Kasumi-1 (cell line): ENCODE measurements around the gene PHACTR3.

Source experiments
- DNase-seq, 2 experiments: peaks; one replicate each; lab custom pipeline; 2025; lab: John Stamatoyannopoulos, UW

Gene PHACTR3

DNA sequence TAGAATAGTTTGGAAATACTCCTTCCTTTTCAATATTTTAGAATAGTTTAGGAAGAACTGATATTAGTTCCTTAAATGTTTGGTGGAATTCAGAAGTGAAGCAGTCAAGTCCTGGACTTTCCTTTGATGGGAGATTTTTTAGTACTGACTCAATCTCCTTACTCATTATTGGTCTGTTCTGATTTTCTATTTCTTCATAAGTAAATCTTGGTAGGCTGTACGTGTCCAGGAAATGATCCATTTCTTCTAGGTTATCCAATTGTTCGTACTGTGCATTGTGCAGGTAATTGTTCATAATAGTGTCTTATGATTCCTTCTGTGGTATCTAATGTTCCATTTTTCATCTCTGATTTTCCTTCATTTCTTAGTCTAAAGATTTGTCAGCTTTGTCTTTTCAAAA is 190.2 kb downstream of the PHACTR3 start:
- no peak for DNase-seq

DNA sequence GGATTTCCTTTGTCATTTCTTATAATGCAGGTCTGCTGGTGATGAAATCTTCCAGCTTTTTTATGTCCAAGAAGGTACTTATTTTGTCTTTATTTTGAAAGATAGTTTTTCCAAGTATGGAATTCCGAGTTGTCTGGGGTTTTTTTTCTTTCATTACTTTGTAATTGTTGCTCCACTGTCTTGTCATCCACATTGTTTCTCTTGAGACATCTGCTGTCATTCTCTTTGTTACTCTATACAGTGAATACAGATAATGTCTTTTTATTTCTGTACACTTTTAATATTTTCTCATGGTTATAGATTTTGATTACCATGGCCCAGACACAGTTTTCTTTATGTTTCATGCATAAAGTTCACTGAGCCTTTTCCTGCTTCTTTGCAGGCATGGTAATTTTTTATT is 196.0 kb downstream of the PHACTR3 start:
- no peak for DNase-seq

DNA sequence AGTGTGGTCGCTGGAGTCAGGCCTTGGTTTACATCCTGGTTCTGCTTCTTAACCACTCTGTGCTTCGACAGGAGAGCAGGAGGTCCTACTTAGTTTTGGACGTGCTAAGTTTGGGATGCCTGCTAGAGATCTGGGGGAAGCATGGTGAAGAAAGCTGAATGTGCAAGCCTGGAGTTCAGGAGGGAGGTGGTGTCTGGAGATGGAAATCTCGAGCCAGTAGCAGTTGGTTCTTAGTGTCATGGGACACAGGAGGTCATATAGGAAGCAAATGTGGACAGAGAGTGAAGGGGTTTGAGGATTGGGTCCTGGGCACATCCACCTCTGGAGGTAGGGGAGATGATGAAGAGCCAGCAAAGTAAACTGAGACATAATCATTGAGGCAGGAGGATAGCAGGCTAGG is 197.7 kb downstream of the PHACTR3 start:
- no peak for DNase-seq

DNA sequence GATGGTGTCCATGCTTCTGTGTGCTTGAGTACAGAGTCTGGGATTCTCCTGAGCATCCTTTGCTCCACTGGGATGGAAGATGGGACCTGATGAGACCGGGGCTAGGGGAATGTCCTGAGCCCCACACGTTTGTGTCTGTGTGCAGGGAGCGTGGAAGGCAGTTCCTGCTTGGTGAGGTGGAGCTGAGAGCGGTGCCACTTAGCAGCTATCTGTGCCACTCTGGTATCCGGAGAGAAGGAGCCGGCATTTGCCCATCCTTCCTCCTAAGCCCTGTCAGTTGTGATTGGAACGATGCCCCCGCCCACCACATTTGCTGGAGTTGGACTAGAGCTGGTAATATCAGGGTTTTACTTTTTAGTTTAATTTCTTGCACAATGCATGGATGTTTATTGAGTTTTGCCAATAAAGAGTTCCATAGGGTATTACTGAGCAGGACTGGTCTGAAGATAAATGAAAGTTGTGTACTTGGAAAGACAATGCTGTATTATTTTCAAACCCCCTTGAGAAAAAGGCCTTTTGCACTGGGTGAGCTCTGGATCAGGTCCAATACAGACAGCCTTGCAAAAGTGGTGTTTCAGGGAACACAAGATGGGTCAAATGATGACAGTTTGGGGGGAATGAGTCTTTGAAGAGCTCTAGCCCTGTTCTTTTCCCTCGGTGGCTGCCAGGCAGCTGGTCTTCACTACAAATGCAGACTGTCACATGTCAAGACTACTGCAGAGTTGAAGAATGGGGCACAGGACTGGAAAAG is 198.3 kb downstream of the PHACTR3 start:
- no peak for DNase-seq

DNA sequence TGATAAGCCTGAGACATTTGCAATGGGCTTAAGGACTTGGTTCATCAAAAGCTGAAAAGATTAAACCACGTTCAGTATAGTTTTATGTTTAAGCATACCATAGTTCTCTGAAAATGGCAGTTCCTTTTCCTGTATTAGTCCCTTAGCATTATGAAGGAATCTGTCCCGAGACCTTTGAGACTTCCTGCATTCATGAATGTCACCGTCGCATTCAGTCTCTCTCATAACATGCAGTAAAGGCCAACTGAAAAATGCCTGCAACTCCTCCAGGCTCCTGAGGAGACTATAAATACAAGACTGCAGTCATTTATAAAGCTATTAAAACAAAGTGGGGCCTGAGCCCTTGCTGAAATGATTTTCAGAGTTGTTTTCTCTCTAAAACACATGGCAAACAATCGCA is 200.0 kb downstream of the PHACTR3 start:
- no peak for DNase-seq

DNA sequence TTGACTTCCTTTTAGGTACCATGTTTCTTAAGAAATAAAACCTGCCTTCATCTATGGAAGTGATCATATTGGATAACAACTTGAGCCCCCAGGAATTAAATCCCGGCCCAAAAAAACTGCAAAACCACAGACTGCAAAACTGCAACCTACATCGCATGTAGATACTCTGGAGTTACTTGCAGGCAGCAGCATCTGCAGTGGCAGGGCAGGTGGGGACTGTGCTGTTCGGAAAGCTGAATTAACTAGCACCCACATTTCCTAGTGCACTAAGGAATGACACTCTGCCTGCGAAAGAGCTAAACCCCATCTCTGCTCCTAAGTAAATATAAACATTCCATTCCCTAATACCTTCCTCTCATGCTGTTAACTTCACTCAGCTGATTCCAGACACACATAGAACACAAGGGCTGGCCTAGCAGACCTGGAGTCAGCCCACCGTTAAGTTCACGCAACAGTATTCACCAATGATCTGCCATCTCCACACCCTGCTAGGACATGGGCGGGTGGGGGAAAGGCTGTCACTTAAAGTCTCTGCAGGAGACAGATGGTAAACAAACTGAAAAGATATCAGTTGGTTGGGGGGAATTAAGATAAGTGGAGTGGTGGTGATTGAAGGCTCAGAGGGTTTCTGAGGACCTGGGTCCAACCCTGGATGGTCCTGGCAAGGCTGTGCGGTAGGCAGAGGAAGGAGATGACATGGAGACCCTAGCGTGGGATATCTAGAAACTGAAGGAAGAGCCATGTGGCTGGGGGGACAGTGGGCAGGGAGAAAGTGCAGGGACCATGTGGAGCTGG is 200.7 kb downstream of the PHACTR3 start:
- no peak for DNase-seq

DNA sequence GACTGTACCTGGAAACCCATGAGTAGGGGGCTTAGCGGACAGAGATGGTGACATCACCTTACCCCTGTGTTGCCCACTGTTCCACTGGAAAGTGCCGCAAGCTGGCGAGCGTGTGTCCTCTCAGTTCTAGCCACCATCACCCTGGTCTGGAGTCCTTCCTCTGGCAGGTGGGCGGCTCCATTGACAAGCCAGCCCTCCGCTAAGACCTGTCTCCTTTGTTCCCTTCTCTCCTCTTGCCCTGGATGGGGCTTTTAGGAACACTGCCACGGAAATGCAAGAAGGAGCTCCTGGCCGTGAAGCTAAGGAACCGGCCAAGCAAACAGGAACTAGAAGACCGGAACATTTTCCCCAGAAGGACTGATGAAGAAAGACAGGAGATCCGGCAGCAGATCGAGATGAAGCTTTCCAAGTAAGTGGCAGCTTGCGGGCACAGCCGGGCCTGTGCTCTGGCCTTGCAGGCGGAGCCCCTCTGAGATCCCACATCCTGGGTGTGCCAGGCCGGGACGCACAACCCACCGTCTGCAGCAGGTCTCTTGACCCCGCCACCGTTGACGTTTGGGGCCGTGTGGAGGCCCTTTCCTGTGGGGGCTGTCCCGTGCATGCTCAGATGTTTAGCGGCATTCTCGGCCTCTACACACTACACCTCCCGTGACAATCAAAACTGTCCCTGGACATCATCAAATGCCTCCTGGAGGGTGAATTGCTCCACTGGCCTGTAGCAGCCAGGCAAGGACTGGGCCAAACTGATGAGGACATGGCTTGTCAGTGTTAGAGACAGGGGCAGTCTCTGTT is 201.6 kb downstream of the PHACTR3 start:
- no peak for DNase-seq

DNA sequence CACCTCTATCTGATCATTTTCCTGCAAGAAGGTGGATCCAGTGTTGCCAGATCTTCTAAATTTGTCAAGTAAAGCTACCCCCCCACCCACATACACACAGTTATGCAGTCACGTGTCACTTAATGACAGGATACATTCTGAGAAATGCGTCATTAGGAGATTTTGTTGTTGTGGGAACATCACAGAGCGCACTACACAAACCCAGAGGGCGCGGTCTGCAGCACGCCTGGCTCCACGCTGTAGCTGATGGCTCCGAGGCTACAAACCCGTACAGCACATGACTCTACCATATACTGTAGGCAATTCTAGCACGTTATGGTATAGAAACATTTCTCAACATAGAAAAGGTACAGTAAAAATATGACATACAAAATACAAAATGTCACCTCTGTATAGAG is 202.2 kb downstream of the PHACTR3 start:
- DNase-seq = no peak

DNA sequence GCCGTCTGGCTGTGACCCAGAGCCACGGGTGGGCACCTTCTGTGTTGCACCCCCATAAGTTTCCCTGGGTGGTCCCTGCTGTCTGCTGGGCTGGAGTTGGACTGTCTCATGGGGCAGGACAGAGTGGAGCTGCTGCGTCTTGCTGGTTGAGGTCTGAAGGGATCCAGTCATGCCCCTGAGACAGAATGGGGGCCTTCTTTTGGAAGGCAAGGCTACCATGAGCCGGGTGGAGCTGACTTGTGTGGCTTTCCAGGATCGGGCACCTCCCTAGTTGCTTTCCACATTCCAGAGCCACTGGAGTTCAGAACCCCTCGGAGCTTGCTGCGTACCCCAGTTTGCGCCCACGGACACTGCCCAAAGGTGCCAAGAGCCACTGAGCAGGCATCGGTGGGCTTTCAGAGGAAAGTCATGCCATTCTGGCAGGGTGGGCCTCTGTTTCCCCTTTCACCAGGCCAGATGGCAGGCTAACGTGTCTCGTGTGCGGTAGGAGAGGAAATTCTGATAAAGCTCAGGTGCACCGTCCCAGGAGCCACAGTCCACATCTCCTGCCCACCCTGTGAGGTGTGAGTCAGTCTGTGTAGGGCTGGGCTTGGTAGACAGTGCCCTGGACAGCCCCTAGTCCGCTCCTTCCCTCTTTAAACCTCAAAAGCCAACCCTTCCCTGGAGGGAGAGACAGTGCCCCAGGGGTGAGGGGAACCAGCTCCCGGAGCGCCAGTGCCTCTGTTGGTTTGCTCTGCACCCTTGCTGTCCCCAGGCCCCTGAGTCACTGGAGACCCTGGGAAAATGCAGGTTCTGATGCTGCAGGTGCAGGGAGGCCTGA is 203.8 kb downstream of the PHACTR3 start:
- no peak for DNase-seq

DNA sequence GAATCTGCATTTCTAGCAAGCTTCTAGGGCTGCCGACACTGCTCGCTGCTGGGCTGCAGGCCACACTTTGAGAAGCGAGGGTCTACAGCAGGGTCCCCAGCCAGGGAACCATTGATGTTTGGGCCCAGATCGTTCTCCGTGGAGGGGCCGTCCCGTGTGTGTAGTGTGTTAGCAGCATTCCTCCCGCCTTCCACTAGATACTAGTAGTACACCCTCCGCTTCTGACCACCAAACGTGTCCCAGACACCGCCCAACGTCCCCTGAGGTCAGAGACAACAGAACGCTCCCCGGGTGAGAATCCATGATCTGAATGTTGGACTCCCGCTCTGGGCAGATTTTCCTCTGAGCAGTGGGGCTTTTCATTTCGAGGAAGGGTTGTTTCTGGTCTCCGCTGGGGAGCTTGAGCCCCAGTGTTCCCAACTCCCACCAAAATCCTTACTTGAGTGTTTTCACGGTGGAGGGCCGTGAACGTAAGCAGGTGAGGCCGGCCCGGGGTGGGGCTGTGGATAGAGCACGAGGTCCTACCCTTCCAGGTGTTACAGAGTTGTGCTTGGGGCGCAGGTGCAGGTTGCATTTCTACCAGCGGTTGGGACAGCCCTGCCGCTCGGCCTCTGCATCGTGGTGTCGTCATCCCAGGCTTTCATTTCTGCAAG is 204.5 kb downstream of the PHACTR3 start:
- DNase-seq = no peak

DNA sequence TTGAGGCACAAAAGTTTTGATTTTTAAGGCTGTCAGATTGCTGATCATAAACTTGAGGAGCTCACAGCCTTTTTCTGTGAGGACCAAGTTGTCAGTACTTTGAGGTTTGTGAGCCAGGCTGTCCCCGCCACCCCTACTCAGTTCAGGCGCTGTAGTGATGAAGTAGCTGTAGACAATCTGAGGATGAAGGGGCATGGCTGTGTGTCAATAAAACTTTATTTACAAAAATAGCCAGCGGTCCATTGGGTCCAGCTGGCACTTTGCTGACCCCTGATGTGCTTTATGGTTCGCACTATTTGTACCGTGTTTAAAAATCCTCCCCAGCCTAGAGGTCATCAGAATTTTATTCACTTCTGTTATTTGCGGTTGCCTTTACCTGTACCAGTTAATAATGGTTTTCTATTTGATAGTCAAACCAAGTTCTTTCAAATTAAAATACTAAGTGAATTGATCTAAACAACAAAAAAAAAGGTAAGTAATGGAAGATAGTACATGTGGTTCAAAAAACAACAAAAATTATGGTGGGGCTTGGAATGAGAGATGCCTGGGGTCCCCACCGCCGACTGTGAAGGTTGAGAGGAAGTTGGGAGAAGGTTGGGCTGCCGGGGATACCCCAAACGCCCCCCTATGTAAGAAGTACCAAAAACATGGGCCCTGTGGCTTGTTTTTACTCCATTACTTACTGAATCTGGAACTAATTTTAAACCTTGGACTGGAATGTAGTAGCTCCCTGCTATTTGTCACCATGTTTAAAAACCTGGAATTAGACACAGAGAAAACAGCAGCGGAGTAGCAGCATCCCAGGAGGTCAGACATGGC is 205.5 kb downstream of the PHACTR3 start:
- DNase-seq = no peak

DNA sequence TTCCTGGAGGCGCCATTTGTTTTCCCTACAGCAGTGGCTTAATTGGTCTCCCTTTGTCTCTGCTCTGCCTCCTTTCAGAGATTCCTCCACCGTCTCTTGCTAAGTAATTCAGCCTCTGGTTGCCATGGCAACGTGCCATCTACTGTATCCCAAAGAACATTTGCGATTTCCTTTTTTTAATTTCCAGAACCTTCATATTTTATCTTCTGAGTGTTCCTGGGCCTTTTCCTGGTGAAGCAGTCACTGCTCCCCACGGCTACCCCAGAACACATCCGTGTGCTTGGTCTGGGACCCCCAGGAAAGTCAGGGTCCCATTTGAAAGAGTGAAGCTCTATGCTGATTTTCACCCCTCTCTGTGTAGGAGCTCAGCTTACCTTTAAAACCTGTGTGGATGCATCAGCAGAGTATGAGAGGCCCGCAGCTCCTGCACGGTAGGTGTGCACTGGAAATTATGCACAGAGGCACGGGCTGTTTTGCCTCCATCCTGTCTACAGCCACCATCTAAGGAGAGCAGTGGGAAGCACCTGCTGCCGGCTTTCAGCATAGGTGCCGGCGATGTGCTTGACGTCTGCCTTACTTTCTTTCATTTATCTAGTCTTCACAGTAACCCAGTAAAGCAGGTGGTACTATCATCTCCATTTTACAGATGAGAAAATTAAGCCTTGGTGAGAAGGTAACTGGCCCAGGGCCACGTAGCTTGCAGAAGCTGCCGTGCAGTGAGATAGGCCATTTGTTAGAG is 206.3 kb downstream of the PHACTR3 start:
- no peak for DNase-seq

DNA sequence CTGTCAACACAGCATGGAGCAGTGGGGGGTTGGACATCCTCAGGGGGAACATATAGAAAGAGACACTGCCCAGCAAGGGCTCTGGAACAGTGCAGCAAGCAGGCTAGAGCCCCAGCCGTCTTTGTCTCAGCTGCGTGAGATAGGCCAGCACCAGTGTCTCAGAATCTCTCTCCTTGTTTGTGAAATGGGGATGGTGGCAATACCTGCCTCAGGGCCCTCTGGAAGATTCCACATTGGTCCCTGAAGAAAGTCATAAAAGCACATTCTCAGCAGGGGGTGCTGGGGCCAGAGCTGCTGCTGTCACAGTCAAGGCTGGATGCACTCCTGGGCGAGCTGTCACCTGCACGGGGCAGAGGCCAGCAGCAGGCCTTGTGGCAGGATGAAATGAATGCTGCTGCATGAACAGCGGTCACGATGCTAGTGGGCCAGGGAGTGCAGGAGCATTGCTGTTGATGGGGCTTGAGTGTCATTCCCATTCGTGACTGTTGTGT is 207.4 kb downstream of the PHACTR3 start:
- DNase-seq = no peak

DNA sequence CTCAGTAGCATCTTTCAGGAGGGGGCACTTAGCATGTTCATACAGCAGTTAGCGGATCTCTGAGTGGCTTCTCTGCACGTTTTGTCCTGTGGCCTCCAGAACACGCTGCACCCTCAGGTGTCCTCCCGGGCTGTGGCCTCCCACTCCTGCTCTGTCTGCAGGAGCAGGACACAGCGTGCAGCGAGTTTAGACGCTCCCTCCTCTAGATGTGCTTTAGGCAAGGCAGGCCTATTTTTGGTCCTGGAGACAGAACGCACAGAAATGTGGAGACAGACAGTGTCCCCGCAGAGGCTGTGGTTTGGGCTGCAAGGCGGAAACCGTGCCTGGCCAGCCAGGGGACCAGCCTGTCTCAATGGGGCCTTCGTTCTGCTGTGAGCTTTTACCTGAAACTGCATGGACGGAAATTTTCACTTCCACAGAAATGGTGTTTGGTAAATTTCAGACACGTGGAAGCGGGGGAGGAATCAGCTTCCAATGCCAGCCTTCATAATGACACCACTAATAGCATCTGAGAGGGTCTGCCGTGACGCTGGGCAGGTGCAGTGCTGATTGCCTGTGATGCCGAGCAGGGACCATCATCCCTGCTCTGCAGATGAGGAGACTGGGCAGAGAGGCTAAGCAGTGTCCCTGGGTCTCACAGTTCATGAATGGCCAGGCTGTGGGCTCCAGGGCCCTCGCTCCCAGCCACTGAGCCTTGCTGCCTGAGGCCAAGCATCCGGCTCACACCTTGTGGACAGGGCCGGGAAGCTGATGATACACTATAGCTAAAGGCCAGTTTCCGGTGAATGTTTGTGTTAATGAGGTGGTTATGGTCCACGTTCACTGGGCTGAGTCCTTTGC is 208.2 kb downstream of the PHACTR3 start:
- DNase-seq = no peak

DNA sequence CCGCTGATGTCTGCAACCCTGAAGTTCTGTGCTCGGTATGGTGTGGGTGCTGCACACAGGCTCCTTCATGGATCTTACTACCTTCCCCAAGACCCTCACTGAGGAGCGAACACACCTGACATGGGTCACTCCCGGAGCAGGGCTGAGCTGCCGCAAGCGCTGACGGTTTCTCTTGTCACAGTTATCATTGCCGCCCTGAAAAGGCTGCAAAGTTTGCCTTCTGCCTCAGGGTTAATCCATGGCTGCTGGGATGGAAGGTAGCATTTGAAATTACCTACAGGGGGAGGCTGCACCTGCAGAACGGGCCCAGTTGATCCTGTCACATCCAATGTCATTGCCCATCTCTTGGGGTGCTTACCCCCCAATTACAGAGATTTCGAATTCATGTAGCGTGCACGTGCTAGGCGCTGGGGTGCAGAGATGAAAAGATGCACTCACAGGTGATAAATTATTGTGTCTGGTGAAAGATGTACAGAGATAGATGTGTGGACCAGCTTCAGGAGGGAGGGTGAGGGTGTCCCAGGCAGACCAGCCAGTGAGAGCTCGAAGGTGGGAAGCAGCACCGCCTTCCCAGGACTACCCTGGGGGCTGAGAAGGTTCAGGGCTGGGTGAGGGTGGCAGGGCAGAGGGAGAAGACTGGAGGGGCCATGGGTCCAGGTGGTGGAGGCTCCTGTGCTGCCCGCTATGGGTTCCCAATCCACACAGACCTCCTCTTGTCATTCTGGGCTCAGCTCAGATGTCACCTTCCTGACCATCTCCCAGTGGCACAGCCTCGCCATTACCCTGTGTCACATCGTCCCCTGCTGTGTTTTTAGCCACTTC is 209.0 kb downstream of the PHACTR3 start:
- DNase-seq = no peak

DNA sequence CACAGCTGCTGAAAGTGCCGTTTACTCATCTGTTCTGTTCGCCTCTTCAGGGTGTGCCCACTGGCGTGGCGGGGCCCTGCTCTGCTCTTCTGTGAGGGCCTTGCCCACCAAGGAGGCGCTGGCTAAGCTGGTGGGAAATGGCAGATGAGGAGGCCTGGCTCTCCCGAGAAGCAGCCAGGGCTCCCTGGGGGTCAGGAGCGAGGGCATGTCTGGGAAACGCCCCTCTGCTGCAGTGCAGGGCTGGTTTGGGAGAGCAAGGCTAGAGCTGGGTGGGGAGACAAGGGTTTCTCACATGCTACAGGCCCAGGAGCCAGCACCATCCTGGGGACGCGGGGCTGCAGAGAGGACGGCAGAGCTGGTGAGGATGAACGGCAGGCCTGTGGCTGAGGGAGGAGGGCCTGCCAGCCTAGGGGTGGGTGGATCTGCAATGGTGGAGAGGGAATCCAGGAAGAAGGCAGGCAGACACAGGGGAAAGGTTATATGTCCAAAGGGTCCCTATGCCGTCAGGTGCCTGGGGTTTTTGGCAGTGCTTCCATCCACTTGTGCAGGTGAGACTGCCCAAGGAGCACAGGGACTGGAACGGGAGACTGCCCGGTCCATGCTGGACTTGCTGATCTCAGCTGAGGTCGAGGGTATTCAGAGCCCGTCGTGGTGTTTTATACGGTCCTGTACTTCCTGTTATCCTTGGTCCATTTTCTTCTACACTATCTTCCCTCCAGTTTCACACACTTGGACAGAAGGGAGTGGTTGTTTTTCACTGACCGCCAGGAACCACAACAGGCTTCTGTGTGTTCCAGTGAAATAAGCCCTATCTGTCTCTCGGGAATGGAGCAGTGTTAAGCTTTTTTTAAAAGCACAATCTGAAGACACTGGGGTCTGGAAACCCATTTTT is 209.9 kb downstream of the PHACTR3 start:
- no peak for DNase-seq
